Activated effector memory CD4-positive, alpha-beta T cell treated with anti-CD3 and anti-CD28 coated beads, Interleukin-2, amount 50 U/mL, for 16 hours (primary cell): ENCODE results near the gene TMPRSS13.
"Not testable (repeated sequence)": the region's sequence is repeated elsewhere in the genome, so short reads cannot be mapped to it uniquely, and the experiment has no call there.

Source experiments
- DNase-seq: peaks from one replicate; pipeline ENCODE4 v3.0.0-alpha.2; 2020

Gene TMPRSS13

DNA sequence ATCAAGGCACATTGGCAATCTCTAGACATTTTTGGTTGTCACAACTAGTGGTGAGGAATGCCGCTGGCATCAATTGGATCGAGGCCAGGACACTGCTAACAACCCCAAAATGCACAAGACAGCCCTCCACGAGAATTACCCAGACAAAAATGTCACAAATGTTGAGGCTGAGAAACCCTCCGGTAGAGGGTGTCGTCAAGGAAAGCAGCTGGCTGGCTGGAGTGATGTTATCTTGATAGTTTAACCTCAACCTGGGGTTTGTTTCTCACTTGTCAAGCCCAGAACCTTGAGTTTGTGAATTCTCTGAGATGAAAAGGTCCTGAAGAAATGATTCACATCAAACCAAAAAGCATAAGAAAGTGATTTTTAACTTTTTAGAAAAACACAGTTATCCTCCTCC lies 21.1 kb upstream of the TMPRSS13 start:
- DNase-seq = peak; percentile 82

DNA sequence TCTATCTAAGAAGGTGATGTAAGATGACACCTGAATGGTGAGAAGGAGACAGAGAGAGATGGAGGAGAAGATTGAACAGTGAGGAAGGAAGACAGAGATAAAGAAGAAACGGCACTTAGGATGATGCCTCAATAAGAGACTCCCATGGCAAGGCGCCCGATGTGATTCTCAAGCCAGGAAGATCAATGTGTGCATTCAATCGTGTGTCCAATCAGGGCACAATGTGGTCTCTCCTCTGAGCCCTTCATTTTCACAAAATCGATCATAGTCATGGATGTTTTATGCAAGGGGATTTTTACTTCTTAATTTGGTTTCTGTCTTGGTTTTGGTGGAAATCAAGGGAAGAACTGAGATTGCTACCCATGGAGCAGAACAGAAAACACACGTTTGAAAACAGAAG lies 19.9 kb upstream of the TMPRSS13 start:
- DNase-seq = no peak

DNA sequence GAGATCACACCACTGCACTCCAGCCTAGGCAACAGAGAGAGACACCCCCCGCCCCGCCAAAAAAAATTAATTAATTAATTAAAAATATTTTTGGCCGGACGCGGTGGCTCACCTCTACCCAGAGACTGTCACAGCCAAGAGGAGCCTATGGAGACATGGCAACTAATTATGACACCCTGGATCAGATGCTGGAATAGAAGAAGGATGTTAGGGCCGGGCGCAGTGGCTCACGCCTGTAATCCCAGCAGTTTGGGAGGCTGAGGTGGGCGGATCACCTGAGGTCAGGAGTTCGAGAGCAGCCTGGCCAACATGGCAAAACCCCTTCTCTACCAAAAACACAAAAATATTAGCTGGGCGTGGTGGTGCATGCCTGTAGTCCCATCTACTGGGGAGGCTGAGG lies 19.3 kb upstream of the TMPRSS13 start:
- DNase-seq = not testable (repeated sequence)

DNA sequence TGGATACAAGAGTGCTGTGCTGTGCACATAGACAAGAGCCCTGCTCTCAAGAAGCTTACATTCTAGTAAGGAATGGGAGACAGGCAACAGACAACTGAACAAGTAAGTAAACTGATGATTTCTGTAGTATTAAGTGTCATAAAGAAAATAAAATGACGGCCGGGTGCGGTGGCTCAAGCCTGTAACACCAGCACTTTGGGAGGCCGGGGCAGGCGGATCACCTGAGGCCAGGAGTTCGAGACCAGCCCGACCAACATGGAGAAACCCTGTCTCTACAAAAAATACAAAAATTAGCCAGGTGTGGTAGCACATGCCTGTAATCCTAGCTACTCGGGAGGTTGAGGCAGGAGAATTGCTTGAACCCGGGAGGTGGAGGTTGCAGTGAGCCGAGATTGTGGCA lies 18.5 kb upstream of the TMPRSS13 start:
- not testable (repeated sequence) for DNase-seq

DNA sequence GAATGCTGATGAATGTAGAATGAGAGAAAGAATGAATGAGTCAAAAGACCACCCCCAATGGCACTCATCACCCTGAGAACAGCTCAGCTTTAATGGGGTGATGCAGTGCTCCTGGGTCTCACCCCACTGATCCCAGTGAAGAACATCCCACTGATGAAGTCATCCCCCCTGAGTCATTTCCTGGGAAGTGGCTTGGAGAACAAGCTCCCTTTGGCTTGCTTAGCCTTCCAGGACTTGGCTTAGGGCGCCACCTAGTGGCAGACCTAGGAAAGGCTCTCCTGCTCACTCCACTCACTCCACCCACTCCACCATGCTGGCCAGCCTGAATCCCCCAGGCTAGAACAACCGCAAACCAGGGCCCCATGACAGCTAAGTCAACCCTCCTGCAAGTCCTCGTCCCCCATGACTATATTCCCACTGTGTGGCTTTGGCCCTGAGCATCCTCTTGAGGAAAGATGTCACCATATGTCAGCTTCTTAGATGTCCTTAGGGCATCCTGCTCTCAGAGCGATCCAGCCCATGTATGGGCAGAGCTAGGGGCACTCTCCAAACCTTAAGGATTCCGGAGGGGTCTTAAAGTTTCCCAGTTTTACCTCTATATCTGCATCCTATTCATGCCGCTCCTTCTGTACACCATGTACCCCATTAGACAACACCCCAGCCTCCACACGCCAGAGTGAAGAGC lies 17.8 kb upstream of the TMPRSS13 start:
- peak; percentile 94 for DNase-seq

DNA sequence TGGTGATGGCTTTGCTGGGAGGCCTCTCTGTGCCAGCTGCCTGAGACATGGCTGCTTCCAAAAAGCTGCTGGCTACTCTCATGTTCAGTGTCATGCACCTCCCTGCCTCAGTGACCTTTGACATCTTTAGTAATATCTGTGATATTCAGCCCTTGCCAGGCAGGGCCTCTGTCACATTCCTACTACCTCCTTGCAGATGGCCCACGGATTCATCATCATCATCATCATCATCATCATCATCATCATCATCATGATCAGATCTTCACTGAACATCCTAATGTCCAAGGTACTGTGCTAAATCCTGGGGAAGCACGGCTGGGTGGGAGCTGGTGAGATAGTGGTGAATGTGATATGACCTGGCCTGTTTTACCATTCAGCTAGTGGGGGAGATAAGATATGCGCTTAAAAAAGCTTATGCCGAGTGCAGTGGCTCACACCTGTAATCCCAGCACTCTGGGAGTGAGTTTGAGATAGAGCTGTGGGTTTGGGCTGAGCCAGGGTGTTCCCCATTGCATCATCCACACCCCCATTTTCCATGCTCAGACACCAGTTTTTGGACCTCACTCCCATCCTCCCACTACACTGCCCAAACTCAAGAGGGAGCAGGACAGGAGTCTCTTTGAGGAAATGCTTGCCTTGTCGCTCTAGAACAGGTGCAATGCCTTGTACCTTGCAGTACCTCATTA lies 17.1 kb upstream of the TMPRSS13 start:
- no peak for DNase-seq

DNA sequence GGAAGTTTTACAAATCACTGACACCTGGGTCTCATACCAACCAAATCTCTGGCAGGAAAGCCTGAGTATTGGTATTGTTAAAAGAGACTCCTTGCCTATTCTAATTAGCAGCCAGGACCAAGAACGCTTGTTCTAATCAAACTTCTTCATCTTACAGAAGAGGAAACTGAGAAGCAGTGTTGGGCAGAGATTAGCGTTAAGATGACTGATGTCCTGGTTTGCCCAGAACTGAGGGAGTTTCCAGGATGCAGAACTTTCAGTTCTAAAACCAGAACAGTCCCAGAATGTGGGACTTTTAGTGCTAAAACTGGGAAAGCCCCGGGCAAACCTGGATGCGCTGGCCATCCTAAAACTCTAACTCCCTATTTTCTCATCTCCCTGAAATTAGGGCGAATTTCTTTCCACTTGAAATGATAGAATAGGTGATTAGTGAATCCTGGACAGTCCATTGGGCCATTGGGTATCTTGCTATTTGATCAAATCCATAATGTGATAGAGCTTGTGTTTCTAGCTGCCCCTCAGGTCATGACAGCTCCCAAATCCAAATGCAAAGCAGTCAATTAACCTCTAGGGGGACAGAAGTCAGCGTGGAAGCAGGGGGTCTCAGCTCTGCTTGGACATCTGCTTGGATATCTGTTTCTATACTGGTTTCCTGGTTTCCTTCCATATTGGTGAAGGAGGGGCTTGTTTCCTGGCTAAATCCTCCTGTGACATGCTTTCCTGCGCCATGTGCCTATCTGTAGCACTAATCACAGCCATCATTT lies 16.0 kb upstream of the TMPRSS13 start:
- no peak for DNase-seq

DNA sequence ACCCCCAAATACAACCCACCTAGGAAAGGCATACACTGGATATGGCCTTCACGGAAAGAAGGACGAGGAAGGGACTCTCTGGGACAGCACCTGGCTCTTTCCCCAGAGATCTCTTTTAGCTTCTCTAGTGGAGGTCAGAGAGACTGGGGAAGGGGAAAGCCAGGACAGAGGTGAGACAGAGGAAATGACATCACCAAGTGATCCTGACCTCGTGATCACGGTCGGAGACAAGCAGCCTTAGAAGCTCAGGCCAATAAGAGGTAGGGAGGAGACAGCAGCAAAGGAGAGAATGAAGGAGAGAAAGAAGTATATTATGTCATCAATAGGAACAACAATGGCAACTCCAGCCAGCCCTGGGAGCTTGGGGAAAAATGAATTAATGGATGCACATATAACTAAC lies 15.4 kb upstream of the TMPRSS13 start:
- no peak for DNase-seq

DNA sequence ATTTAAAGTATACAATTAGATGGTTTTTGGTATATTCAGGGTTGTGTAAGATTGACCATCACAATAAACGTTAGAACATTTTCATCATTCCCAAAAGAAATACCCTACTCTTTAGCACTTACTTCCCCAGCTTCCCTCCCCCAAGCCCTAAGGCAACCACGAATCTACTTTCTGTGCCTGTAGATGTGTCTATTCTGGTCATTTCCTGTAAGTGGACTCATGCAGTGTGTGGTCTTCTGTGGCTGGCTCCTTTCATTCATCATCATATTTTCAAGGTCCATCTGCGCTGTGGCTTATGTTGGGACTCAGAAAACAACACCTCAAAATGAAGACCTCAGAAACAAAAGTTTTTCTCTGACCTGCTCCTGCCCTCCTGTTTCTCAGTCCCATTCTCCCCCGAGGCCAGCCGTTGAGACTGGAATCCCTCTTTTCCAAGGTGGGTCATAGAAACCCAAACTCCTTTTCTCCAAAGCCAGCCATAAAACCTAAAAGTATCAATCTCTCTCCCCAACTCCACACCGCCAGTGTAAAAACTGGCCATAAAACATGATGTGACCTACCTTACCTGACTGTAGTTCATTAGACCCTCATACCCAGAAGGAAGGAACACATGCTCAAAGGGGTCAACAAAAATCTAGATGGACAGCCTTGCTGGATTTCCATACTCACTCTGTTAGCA lies 12.9 kb upstream of the TMPRSS13 start:
- no peak for DNase-seq

DNA sequence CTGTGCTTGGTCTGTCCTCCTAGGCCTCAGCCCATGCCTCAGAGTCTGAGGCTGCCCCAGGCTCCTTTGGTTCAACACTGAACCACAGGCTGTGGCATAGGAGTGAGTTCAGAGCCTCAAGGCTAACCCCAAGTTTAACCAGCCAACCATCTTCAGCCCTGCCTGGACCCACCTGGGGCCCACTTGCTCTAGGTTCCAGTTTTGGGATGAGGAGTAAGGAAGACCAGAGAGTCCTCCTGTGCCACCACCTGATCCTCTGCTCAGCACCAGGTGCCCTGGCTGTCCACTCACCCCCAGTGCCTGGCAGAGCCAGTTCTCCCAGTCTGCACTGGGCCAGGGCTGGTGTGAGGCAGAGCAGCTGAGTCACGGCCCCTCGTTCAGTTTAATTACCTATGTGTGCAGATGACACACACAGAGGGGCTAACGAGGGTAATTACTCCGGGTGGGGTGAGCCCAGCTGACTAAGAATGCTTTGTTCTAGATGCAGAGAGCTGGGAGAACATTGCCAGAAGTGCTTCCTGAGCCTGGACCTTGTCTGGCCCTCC lies 12.0 kb upstream of the TMPRSS13 start:
- no peak for DNase-seq

DNA sequence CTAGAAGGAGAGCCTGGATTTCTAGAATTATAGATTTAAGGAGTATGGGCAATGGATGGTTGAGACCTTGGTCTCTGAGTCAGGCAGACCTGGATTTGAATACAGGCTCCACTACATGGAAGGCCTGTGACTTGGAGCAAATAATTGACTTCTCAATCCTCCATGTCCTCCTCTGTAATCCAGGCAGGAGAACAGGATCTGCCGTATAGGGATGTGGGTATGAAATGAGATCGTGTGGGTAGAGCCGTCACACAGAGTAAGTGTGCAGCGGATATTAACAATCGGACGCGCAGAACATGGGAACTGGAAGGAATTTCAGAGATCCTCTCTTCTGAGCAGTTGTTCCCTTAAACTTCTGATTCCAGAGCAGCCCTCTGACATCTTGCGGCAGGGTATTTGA lies 11.5 kb upstream of the TMPRSS13 start:
- DNase-seq = no peak

DNA sequence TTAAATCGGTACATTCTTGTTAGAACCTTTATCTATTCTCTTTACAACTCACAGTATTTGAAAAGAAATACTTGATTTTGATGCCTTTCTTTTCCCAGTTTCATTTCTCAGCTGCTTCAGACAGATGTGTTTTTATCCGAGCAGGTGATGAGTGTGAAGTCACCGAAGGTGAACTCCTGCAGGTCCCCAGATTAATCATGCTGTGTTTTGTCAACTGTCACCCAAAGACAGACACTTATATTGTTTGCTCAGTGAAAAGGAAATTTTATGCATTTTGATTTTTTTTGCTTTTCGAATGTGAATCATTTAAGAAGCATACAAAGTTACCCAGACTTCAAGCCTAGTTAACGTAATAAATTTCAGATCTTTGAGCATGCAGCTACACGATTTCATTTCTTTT lies 7.8 kb upstream of the TMPRSS13 start:
- DNase-seq = no peak

DNA sequence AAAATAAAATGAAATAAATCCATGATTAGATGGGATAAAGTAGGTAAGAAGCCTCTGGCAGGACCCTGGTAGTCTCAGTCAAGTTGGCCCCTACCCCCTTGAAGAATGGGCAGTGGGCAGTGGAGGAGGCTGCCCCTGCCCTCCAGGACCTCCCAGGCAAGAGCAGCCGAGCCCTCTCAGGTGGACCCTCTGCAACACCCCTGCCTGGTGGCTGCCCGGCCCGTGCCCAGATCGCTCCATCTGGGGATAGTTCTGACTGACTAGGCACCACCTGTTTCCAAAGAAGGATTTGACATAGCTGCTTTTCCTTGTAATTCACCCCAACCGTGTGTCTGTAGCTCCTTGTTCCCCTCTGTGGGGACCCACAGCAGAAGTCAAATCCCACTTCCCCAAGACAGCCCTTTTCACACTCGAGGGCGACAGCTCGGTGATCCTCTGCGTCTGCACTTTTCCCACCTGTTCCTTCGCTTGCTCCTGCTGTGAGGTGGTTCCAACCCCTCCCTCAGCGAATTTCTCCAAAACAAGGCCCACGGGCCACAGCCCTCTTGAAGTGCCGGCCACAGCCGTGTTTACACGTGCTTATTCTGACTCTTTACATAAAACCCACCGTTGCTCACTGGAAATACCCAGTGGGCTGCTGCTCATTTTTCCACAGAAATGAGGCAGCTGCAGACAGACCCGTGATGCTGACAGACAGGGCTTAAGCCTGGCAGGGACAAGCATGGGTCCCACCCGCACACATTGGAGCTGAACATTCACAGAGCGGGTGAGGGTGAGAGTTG lies 5.5 kb upstream of the TMPRSS13 start:
- DNase-seq = no peak

DNA sequence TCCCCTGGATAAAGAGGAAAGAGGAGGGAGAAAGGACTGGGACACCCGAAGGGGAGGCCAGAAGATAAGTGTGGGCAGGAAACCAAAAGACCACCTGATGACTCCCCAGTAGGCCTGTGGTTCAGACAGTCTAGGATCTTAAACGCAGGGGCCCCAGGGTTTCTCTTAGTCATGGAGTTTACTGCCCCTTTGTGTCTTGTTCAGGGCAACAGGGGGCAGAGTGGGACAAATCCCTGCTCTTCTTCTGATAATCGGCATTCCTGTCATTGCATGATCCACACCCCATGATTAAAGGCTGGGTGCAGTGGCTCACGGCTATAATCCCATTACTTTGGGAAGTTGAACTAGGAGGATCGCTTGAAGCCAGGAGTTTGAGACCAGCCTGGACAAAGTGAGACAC lies 4.7 kb upstream of the TMPRSS13 start:
- no peak for DNase-seq

DNA sequence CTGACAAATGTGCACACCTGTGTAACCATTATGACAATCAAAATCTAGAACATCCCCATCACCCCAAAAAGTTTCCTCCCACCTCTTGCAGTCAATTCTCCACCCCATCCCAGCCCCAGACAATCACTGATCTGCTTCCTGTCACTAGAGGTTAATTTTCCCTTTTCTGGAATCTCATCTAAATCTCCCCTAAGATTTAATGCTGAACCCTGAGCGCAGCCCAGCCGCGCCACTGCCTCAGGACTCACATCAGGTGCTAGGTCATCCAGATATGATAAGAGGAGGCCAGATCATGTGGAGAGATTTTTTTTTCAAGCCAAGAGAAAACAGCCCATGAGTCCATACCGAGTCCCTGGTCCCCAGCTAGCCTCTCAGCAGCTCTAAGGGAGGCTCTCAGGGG lies 4.3 kb upstream of the TMPRSS13 start:
- DNase-seq = no peak

DNA sequence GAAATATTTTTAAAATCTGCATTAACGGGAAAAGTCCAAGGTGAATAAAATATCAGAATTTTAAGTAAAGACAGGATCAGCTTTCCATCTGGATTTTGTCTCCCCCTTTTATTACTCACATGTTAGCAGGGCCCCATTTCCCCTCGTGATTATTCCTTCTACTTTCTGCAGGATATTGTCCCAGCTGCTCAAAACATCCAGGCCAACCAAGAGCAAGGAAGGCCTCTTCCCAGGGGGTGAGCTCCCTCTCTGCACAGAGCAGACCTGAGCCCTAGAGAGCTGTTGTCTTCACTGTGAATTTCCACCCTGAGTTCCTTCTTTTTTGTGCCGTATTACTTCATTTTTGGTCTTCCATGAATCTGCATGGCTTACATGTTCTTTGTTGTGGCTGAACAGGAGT lies 3.7 kb upstream of the TMPRSS13 start:
- no peak for DNase-seq

DNA sequence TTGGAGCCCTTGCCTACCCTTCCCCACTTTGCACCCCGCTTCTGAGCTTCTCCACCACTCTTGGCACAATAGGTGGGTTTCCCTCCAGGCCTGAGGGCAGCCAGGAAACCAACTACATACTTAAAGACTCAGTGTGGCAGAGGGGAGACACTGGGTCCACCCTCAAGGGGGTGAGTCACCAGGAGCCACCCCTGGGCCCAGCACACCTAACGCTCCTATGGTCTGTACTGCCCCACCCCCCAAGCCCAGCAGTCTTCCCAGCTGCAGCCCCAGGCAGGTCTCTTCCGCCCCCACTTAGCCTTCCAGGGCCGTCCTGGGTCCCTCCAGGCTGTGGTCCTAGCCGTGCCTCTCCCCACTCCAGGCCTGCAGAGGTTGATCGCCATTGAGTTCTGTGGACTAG lies 3.2 kb upstream of the TMPRSS13 start:
- DNase-seq = no peak

DNA sequence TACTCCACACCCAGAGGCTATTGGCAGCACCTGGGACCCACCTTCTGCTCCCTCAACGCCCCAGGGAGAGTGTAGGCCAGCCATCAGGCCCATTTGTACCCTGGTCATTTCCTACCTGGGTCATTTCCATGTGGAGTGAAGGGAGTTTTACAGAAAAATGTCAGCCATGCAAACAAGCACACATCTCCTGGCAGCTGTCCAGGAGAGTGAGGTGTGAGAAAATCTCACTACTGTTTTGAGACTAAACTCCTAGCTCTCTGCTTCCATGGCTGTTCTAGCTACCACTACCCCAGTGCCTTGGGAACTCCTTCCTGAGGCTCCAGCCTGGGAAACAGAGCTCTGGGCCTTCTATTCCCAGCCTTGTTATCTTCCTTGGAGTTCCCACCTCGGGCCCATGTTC lies 2.8 kb upstream of the TMPRSS13 start:
- DNase-seq = peak; percentile 70

DNA sequence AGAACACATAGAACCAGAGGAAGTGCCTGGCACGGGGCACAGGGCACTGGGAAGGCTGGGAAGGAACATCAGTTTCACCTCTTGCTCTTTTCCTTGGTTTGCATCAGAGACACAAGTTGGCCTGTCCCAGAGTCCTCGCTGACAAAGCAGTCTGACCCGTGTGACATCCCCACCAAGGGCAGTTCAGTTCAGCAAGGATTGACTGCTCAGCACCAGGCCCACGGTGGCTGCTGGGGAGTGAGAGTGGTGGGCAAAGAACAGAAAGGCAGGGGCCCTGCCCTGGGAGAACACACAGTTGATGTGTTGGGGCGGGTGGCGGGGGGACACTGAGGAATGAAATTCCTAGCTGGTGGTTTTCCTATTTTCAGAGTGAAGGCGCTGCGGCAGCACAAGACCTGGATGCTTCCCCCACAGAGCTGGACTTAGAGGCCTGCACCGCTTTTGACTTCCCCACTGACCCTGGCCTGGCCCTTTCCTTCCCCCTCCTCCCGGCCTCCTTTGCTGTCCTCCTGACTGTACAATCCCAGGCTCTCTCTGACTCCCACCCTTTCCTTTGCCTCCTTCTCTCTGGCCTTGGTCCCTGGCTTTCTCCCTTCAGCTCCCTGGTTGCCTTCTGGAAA lies 2.2 kb upstream of the TMPRSS13 start:
- DNase-seq = no peak

DNA sequence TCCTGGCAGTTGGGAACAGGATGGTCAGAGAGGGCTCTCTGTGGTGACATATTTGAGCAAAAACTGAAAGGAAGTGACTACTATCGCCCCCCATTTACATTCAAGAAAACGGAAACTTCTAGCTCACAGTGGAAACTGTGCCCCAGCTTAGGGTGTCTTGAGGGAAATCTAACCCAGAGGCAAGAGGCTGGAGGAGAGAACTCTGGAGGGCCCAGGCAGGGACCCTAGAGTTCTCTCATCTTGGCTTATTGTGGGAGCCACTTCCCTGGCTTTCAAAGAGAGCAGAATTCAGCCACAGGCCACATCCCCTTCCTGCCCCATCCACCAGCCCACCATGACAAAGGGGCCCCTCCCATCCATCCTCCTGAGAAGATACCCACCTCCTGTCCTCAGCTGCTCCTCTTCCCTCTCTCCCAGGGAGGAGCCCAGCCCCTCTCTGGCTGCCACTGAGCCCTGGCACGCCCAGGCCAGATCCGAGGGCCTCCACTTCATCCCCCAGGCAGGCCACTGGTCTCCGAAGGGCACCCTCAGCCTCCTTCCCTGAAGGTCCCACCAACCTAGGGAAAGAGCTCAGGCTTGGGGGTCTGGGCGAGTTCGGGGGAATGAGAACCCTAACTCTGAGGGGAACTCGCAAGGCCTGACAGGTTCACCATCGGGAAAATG lies 1.6 kb upstream of the TMPRSS13 start:
- peak; percentile 63 for DNase-seq

DNA sequence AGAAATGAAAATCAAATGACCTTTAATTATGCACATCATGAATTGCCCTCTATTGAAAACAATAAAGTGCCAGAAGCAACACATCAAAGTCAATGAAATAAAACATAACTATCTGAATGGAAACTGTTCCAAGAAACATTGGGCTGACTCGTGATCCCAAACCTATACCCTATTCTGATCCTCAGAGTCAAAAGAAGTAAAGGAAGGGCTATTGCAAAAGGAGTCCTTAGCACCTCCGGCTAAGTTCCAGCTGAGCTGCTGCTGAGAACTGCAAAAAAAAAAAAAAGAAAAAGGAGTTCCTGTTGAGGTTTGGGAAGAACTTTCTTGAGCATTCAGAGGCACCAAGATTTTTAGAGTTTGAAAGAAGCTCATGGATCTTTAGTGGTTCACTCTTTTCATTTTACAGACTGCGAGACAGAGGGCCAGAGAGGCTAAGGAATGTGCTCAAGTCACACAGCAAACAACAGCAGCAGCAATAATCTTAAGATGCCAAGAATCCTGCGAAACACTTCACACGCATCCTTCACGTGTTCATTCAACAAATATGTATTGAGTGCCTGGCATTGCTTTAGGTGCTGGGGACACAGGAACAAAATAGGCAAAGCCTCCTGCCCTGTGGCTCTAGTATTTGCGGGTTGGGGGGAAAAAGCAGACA lies 841 bp upstream of the TMPRSS13 start:
- no peak for DNase-seq
